ENCODE data around the gene ABHD2.

- TF ChIP-seq, protein P1, sequence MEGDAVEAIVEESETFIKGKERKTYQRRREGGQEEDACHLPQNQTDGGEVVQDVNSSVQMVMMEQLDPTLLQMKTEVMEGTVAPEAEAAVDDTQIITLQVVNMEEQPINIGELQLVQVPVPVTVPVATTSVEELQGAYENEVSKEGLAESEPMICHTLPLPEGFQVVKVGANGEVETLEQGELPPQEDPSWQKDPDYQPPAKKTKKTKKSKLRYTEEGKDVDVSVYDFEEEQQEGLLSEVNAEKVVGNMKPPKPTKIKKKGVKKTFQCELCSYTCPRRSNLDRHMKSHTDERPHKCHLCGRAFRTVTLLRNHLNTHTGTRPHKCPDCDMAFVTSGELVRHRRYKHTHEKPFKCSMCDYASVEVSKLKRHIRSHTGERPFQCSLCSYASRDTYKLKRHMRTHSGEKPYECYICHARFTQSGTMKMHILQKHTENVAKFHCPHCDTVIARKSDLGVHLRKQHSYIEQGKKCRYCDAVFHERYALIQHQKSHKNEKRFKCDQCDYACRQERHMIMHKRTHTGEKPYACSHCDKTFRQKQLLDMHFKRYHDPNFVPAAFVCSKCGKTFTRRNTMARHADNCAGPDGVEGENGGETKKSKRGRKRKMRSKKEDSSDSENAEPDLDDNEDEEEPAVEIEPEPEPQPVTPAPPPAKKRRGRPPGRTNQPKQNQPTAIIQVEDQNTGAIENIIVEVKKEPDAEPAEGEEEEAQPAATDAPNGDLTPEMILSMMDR (conservative IDR thresholded peaks at IDR 0.05; ENCODE audit: low read depth in 2 of 2), result no peak
- TF ChIP-seq POLR2AphosphoS5 (IDR thresholded peaks at IDR 0.05; ENCODE audit: low read depth) (no peak), REST (IDR thresholded peaks at IDR 0.05; ENCODE audit: unreplicated experiment) (no peak), EZH2 (IDR thresholded peaks at IDR 0.05; ENCODE audit: low read depth, unreplicated experiment) (no peak), EZH2phosphoT487 (IDR thresholded peaks at IDR 0.05; ENCODE audit: unreplicated experiment) (no peak), ZNF331 (CRISPR knock-in tag; IDR thresholded peaks at IDR 0.05; ENCODE audit: low read depth) (no peak), ETS1 (IDR thresholded peaks at IDR 0.05) (no peak), CREB1 (CRISPR knock-in tag; IDR thresholded peaks at IDR 0.05; ENCODE audit: low read depth) (no peak), JUNB (IDR thresholded peaks at IDR 0.05; ENCODE audit: unreplicated experiment) (no peak), NANOG (IDR thresholded peaks at IDR 0.05; ENCODE audit: borderline replicate concordance) (no peak)
Observed at GRCh38 chr15:89247446-89247845, 159.2 kb downstream of the ABHD2 start.

Measured in GM23338 (cell line).